HepG2 (cell line): Measurements from ENCODE around the gene SYNGR1. TPM values are rescaled to one million over a fixed set of nuclear protein-coding genes. Genes with fewer than 3 reads are reported as not detected.

ENCODE experiments used
- ATF1 ChIP-seq: IDR thresholded peaks from 2 replicates; pipeline ENCODE4 v1.6.1; 2016; ENCODE audit warnings: mild to moderate bottlenecking, control low read depth
- ATF4 ChIP-seq, 2 experiments: fragments of 450-650 bp in 1 of 2; sonication (generic) in 1 of 2; formaldehyde crosslinking; IDR thresholded peaks; 2 replicates each; pipeline versions ENCODE4 v1.5.0 to v1.8.0; 2020 to 2022; ENCODE audit warnings: mild to moderate bottlenecking in 1 of 2, missing genetic modification reagents in 1 of 2
- FOXP4 ChIP-seq: sonication (generic); formaldehyde crosslinking; IDR thresholded peaks from 2 replicates; pipeline ENCODE4 v1.4.0; 2020; ENCODE audit warnings: missing genetic modification reagents
- GATAD2A ChIP-seq: IDR thresholded peaks from 2 replicates; pipeline ENCODE4 v1.6.1; 2016
- JUND ChIP-seq: sonication (generic); formaldehyde crosslinking; IDR thresholded peaks from 2 replicates; pipeline ENCODE4 v1.8.0; 2022; ENCODE audit warnings: mild to moderate bottlenecking, missing genetic modification reagents
- MEF2D ChIP-seq: sonication (generic); formaldehyde crosslinking; IDR thresholded peaks from 2 replicates; pipeline ENCODE4 v1.5.1; 2020; ENCODE audit warnings: mild to moderate bottlenecking, missing genetic modification reagents
- NCOA5 ChIP-seq: sonication (generic); formaldehyde crosslinking; IDR thresholded peaks from 2 replicates; pipeline ENCODE4 v1.4.0; 2020; ENCODE audit warnings: missing genetic modification reagents
- NONO ChIP-seq, 2 experiments: fragments of 450-650 bp in 1 of 2; sonication (generic) in 1 of 2; formaldehyde crosslinking in 1 of 2; IDR thresholded peaks in 1 of 2; conservative IDR thresholded peaks in 1 of 2; 2 replicates each; pipeline versions ENCODE4 v1.6.1 to v1.8.0; 2017 to 2022; ENCODE audit warnings: mild to moderate bottlenecking in 1 of 2, missing genetic modification reagents in 1 of 2, moderate library complexity in 1 of 2
- NR2F6 ChIP-seq, 2 experiments: IDR thresholded peaks; 2 replicates each; pipeline ENCODE4 v1.6.1; 2016; ENCODE audit warnings: antibody characterized with exemption in 1 of 2, mild to moderate bottlenecking in 1 of 2
- PAXIP1 ChIP-seq: sonication (generic); formaldehyde crosslinking; conservative IDR thresholded peaks from 2 replicates; pipeline ENCODE4 v1.4.0; 2020; ENCODE audit warnings: mild to moderate bottlenecking, missing genetic modification reagents, moderate library complexity
- REXO4 ChIP-seq: sonication (generic); formaldehyde crosslinking; IDR thresholded peaks from 2 replicates; pipeline ENCODE4 v1.8.0; 2022; ENCODE audit warnings: missing genetic modification reagents, mild to moderate bottlenecking, borderline replicate concordance
- RFXAP ChIP-seq: sonication (generic); formaldehyde crosslinking; IDR thresholded peaks from 2 replicates; pipeline ENCODE4 v1.4.0; 2020; ENCODE audit warnings: missing genetic modification reagents, borderline replicate concordance
- SRY ChIP-seq: sonication (generic); formaldehyde crosslinking; IDR thresholded peaks from 2 replicates; pipeline ENCODE4 v1.8.0; 2022; ENCODE audit warnings: mild to moderate bottlenecking, missing genetic modification reagents
- ZBTB42 ChIP-seq: sonication (generic); formaldehyde crosslinking; IDR thresholded peaks from 2 replicates; pipeline ENCODE4 v1.5.0; 2020; ENCODE audit warnings: mild to moderate bottlenecking, missing genetic modification reagents
- ZFAT ChIP-seq: sonication (generic); formaldehyde crosslinking; conservative IDR thresholded peaks from 2 replicates; pipeline ENCODE4 v1.8.1; 2023; ENCODE audit warnings: missing genetic modification reagents, inconsistent platforms
- ZHX1 ChIP-seq: sonication (generic); formaldehyde crosslinking; IDR thresholded peaks from 2 replicates; pipeline ENCODE4 v1.8.1; 2022; ENCODE audit warnings: low read depth, mild to moderate bottlenecking, missing genetic modification reagents
- ZKSCAN1 ChIP-seq: fragments of 150-350 bp; IDR thresholded peaks from 2 replicates; pipeline ENCODE4 v1.6.1; 2014; ENCODE audit warnings: low read length
- ZNF121 ChIP-seq: sonication (generic); formaldehyde crosslinking; IDR thresholded peaks from 2 replicates; pipeline ENCODE4 v1.5.0; 2020; ENCODE audit warnings: mild to moderate bottlenecking, missing genetic modification reagents
- ZNF180 ChIP-seq: sonication (generic); formaldehyde crosslinking; IDR thresholded peaks from 2 replicates; pipeline ENCODE4 v1.4.0; 2020; ENCODE audit warnings: low read depth, missing genetic modification reagents, borderline replicate concordance
- ZSCAN21 ChIP-seq: sonication (generic); formaldehyde crosslinking; IDR thresholded peaks from 2 replicates; pipeline ENCODE4 v1.8.0; 2022; ENCODE audit warnings: mild to moderate bottlenecking, missing genetic modification reagents, moderate library complexity, borderline replicate concordance
- polyA plus RNA-seq, 8 experiments: library from polyadenylated mRNA; depleted of rRNA in 3 of 8; stranded (reverse) in 7 of 8; unstranded in 1 of 8; fragments of >200 nt; fragmentation: Illumina TruSeq in 4 of 8; extraction: Trizol in 4 of 8; gene quantifications; 2 replicates each; pipeline versions ENCODE4 v1.2.1 to v1.2.3, GENCODE V29; 2011 to 2016; ENCODE audit warnings: low read depth in 4 of 8, missing spikeins in 1 of 8, mixed read lengths in 1 of 8; ENCODE audit not compliant: insufficient read depth in 1 of 8
- total RNA-seq, 5 experiments: library from RNA; depleted of rRNA; stranded (reverse); fragments of >200 nt; fragmentation: Illumina TruSeq; extraction: Trizol; gene quantifications; 2 replicates each; pipeline ENCODE4 v1.2.3, GENCODE V29; 2016; ENCODE audit warnings: low read depth in 1 of 5

The SYNGR1 gene
- total and polyA plus RNA-seq, 2 of the 13 experiments (the other 11 are each of a cell fraction or from before 2014, with no cell fraction given) = 0.27 to 2.7 TPM

GRCh38 chr22:39303892-39304671, 45.7 kb upstream of the SYNGR1 start (continued):
- TF ChIP-seq PAXIP1 (peak; percentile 72), REXO4 (no peak), ZNF121 (peak; percentile 96), MEF2D (CRISPR knock-in tag) (0 out of 2 replicates have a peak, but pooled peaks have one; percentile 21), ZSCAN21 (CRISPR knock-in tag) (peak; percentile 28; the same call in 1 of the 2 replicates), NONO (IDR thresholded peaks at IDR 0.05) (no peak), NONO (CRISPR knock-in tag; conservative IDR thresholded peaks at IDR 0.05) (0 out of 2 replicates have a peak, but pooled peaks have one; percentile 37), ATF1 (CRISPR knock-in tag) (no peak), ZFAT (CRISPR knock-in tag) (no peak), ZKSCAN1 (peak; percentile 93), SRY (CRISPR knock-in tag) (0 out of 2 replicates have a peak, but pooled peaks have one; percentile 5), RFXAP (CRISPR knock-in tag) (0 out of 2 replicates have a peak, but pooled peaks have one; percentile 5), ZBTB42 (CRISPR knock-in tag) (0 out of 2 replicates have a peak, but pooled peaks have one; percentile 42), NR2F6 (IDR thresholded peaks at IDR 0.05) (peak; percentile 67), NR2F6 (CRISPR knock-in tag; IDR thresholded peaks at IDR 0.05) (peak; percentile 57), ATF4 (CRISPR knock-in tag; IDR thresholded peaks at IDR 0.05) (peak in 1 of 2 experiments; percentile 20; a peak in 1 of 4 replicates), GATAD2A (CRISPR knock-in tag) (peak; percentile 69), ZNF180 (CRISPR knock-in tag) (no peak), FOXP4 (no peak), JUND (CRISPR knock-in tag) (0 out of 2 replicates have a peak, but pooled peaks have one; percentile 15), NCOA5 (CRISPR knock-in tag) (no peak), ZHX1 (CRISPR knock-in tag) (no peak)
